Left lung (tissue), 10 donors: ENCODE results near the gene DND1. TPM values are rescaled to one million over a fixed set of nuclear protein-coding genes. Genes with fewer than 3 reads are reported as not detected.
A peak's percentile ranks its signal among the peaks of the same experiment; 100 is the strongest.

Experiments used
- ATAC-seq: fragments of 200-7000 bp; cut with Tn5 transposase; one replicate; pipeline ENCODE4 v1.9.1; 2020; ENCODE audit warnings: moderate library complexity
- DNase-seq, 4 donors: peaks; one replicate each; pipeline ENCODE4 v3.0.0-alpha.2; 2013 to 2020
- H3K27ac ChIP-seq, 2 donors: fragments of 200-600 bp; sonication (generic) in 1 of 2; one replicate each; pipeline versions ENCODE4 v1.5.0 to v1.8.0; 2020 to 2021
- H3K27me3 ChIP-seq, 2 donors: fragments of 200-600 bp; sonication (generic) in 1 of 2; one replicate each; pipeline versions ENCODE4 v1.5.0 to v1.8.0; 2020 to 2021
- H3K36me3 ChIP-seq, 2 donors: fragments of 200-600 bp; sonication (generic) in 1 of 2; one replicate each; pipeline versions ENCODE4 v1.5.0 to v1.8.0; 2020 to 2021
- H3K4me1 ChIP-seq, 2 donors: fragments of 200-600 bp; one replicate each; pipeline ENCODE4 v1.8.0; 2021
- H3K4me3 ChIP-seq, 2 donors: fragments of 200-600 bp; sonication (generic) in 1 of 2; one replicate each; pipeline versions ENCODE4 v1.5.0 to v1.8.0; 2020 to 2021; ENCODE audit warnings: mild to moderate bottlenecking in 1 of 2
- H3K9me3 ChIP-seq, 2 donors: fragments of 200-600 bp; sonication (generic) in 1 of 2; one replicate each; pipeline versions ENCODE4 v1.5.0 to v1.8.0; 2020 to 2021
- CTCF ChIP-seq, 2 donors: fragments of 200-600 bp; sonication (generic) in 1 of 2; IDR thresholded peaks; one replicate each; pipeline versions ENCODE4 v1.5.0 to v1.8.0; 2021; ENCODE audit warnings: antibody characterized with exemption in 2 of 2
- intact Hi-C, 2 donors: fragments of 100-400 bp; cut with DNase I; formaldehyde crosslinking; loops; one replicate each; pipeline versions ENCODE4 v1.11.2 to v1.14.2; 2022
- polyA plus RNA-seq, 6 donors: library from polyadenylated mRNA; unstranded; fragments of 120-200 nt; gene quantifications; one replicate each; pipeline ENCODE4 v1.2.1, GENCODE V29; 2013; ENCODE audit not compliant: insufficient read length in 6 of 6
- total RNA-seq, 2 donors: library from RNA; stranded (reverse); fragmentation: NEBNext Ultra II Directional; extraction: Animal tissue kit (Norgen Biotek cat#: 25700); gene quantifications; one replicate each; pipeline ENCODE4 v1.2.1, GENCODE V29; 2021
- donor health status: DM: no; HTN: yes; CAD: no.
- donor health status: DM: no; HTN: no; CAD: no.

Gene DND1
- total and polyA plus RNA-seq, 8 donors = 0.36 to 1.3 (median 0.58) TPM; not detected in 2

- H3K9me3 ChIP-seq = no peaks in the 10 kb centered on the region
- H3K36me3 ChIP-seq = peaks cover 0 to 72% of the 10 kb centered on the region in 2 donors
- intact Hi-C loops = no loop called here
- TF ChIP-seq CTCF (IDR thresholded peaks at IDR 0.05) = no peak
- H3K4me3 ChIP-seq = no peak overlapping the region
- no peaks in the 10 kb centered on the region for H3K27me3 ChIP-seq
- DNase-seq = no peak
- H3K4me1 ChIP-seq = peaks cover 15 to 38% of the 10 kb centered on the region in 2 donors
- H3K27ac ChIP-seq = no peak overlapping the region
- ATAC-seq = no peak
Observed at GRCh38 chr5:140696891-140697492, 23.6 kb upstream of the DND1 start.

- ATAC-seq (no peak), DNase-seq (no peak)
- H3K27ac ChIP-seq = no peak overlapping the region
- no peak overlapping the region for H3K4me3 ChIP-seq
- no peak for TF ChIP-seq CTCF (IDR thresholded peaks at IDR 0.05)
- no peaks in the 10 kb centered on the region for H3K9me3 ChIP-seq
- intact Hi-C loops = no loop called here
- peaks cover 0 to 60% of the 10 kb centered on the region in 2 donors for H3K36me3 ChIP-seq
- H3K27me3 ChIP-seq = no peaks in the 10 kb centered on the region
- H3K4me1 ChIP-seq = peaks cover 17 to 32% of the 10 kb centered on the region in 2 donors
Observed at GRCh38 chr5:140694276-140694675, 20.9 kb upstream of the DND1 start.

GRCh38 chr5:140690941-140691924, 17.9 kb upstream of the DND1 start, which contains the start of the genes HARS1 and HARS2:
HARS1 (minus strand) TSS chr5:140691370; CDS start chr5:140691304, 66 bp downstream.
HARS2 (plus strand) TSS chr5:140691455; CDS start chr5:140691649, 194 bp downstream.
- H3K27ac ChIP-seq = peak within 1 kb of the TSS; percentile 77 to 91
- ATAC-seq (peak; percentile 99), DNase-seq (peak; percentile 81 to 95 (median 92))
- H3K27me3 ChIP-seq = no peaks in the 10 kb centered on the region
- no peak for TF ChIP-seq CTCF (IDR thresholded peaks at IDR 0.05)
- peak within 1 kb of the TSS; percentile 69 to 73 for H3K4me3 ChIP-seq
- peaks cover 17 to 32% of the 10 kb centered on the region in 2 donors for H3K4me1 ChIP-seq
- H3K36me3 ChIP-seq = peaks cover 0 to 45% of the 10 kb centered on the region in 2 donors
- intact Hi-C loops = no loop called here
- no peaks in the 10 kb centered on the region for H3K9me3 ChIP-seq

GRCh38 chr5:140690376-140690932, 17.1 kb upstream of the DND1 start:
- H3K27ac ChIP-seq = peak overlapping the region; percentile 77 to 91
- H3K4me3 ChIP-seq = peak overlapping the region; percentile 69 to 73
- peaks cover 17 to 32% of the 10 kb centered on the region in 2 donors for H3K4me1 ChIP-seq
- H3K9me3 ChIP-seq = no peaks in the 10 kb centered on the region
- no peak for TF ChIP-seq CTCF (IDR thresholded peaks at IDR 0.05)
- ATAC-seq (no peak), DNase-seq (no peak)
- H3K27me3 ChIP-seq = no peaks in the 10 kb centered on the region
- H3K36me3 ChIP-seq = peaks cover 0 to 42% of the 10 kb centered on the region in 2 donors
- intact Hi-C loops = no loop called here
